AG09309 (cell line): Measurements from ENCODE around the gene PRKACB.

ENCODE experiments used
- DNase-seq: peaks from one replicate; pipeline ENCODE4 v3.0.0-alpha.2; 2010; ENCODE audit warnings: low read depth
- H3K4me3 ChIP-seq: 2 replicates; pipeline ENCODE4 v1.5.1; 2011; ENCODE audit warnings: mild to moderate bottlenecking, low read depth, low read length, moderate library complexity; ENCODE audit not compliant: control insufficient read depth
- TF ChIP-seq, protein P1 (sequence below): IDR thresholded peaks from 2 replicates; pipeline ENCODE4 v1.5.1; 2011; ENCODE audit warnings: mild to moderate bottlenecking, low read depth, low read length, inconsistent platforms; ENCODE audit not compliant: insufficient read depth, control insufficient read depth; ENCODE audit errors: missing control alignments

The PRKACB gene

DNA sequence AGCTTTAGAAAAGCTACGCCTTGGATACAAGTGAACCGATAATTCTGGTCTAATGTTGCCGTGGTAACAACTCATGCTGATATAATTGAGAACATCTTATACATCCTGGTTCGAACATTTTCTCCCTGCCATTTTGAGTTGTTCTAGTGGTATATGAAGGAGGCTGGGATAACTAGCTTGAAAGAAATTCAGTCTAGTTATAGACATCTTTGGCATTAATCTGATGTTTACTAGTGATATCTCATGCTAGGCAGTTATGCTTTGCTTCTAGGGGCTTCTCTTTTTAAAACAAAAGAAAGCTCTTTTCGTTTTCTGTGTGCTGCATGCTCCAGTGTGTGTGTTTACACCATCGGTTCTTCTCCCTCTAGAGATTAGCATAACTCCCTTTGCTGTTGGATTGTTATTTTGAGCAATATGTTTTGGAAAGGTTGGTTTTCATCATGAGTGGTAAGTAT is 20.5 kb downstream of the PRKACB start:
- TF ChIP-seq, protein P1, sequence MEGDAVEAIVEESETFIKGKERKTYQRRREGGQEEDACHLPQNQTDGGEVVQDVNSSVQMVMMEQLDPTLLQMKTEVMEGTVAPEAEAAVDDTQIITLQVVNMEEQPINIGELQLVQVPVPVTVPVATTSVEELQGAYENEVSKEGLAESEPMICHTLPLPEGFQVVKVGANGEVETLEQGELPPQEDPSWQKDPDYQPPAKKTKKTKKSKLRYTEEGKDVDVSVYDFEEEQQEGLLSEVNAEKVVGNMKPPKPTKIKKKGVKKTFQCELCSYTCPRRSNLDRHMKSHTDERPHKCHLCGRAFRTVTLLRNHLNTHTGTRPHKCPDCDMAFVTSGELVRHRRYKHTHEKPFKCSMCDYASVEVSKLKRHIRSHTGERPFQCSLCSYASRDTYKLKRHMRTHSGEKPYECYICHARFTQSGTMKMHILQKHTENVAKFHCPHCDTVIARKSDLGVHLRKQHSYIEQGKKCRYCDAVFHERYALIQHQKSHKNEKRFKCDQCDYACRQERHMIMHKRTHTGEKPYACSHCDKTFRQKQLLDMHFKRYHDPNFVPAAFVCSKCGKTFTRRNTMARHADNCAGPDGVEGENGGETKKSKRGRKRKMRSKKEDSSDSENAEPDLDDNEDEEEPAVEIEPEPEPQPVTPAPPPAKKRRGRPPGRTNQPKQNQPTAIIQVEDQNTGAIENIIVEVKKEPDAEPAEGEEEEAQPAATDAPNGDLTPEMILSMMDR: no peak
- DNase-seq: no peak
- H3K4me3 ChIP-seq: no peak overlapping the region

DNA sequence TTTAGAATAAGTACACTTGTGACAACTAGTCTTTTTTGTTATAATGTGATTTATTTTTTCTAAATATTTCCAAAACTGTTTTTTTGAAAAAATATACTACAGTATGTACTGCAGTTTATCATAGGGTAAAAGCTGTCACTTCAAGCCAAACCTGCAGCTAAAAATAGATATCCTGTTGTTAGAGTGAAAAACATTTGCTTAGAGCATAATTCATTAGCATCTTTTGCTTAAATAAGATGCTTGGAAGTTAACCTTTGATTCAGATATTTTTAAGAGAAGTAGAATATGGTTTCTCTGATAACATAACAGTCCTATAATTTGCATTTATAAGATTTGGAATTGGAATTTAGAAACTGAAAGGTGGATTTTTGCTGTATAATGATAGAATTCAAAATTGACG is 21.5 kb downstream of the PRKACB start:
- no peak overlapping the region for H3K4me3 ChIP-seq
- TF ChIP-seq, protein P1: no peak
- no peak for DNase-seq

DNA sequence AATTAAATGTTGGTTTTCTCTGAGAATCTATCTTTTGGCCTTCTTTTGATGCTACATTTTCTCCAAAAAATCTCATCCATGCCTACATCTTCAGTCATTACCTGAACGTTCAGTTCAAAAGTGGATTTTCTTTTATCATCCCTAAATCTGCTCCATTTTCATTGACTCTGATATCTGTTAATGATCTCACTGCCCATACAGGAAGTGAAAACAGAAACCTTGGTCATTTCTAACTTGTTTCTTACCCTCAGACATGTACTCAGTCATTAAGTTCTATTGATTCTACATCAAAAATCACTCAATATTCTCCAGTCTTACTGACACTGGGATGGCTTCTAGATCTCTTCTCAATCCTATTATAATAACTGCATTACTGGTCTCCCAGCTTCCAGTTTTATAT is 22.7 kb downstream of the PRKACB start:
- TF ChIP-seq, protein P1: no peak
- DNase-seq: no peak
- no peak overlapping the region for H3K4me3 ChIP-seq

GRCh38 chr1:84168783-84169182 is 24.7 kb downstream of the PRKACB start:
- TF ChIP-seq, protein P1: no peak
- H3K4me3 ChIP-seq: no peak overlapping the region
- DNase-seq: no peak

DNA sequence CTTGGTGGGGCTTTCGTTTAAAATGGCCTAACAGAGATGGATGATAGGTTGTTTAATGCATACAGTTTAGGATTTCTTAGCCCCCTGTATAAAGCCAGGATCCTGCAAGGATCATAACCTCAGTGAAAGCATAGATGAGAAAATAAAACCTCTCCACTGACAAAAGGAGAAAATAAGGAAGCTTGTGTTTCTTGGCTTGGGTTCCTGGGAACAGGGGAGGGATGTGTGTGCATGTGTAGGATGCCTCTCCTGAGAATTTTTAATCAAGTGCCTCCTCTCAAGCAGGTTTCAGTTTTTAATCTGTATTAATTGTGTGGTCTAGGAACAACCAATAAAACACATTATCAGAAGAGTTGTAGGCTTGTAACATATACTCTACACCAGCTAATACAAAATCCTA is 26.1 kb downstream of the PRKACB start:
- TF ChIP-seq, protein P1: no peak
- H3K4me3 ChIP-seq: no peak overlapping the region
- DNase-seq: no peak

DNA sequence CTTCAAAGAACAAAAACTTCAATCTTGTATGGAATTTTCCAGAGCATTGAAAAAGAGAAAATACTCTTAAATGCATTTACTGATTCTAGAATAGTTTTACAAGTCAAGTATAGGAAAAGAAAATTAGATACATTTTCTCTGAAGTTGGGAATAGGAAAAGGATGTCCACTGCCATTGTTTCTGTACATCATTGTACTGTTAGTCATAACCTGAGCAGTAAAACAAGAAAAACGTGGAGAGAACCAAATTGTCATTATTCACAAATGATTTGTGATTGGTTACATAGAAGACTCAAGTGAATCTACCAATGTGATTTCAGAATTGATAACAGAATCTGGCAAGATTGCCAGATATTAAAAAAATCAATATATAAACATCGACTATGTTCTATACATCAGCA is 27.4 kb downstream of the PRKACB start:
- TF ChIP-seq, protein P1: no peak
- no peak overlapping the region for H3K4me3 ChIP-seq
- DNase-seq: no peak

DNA sequence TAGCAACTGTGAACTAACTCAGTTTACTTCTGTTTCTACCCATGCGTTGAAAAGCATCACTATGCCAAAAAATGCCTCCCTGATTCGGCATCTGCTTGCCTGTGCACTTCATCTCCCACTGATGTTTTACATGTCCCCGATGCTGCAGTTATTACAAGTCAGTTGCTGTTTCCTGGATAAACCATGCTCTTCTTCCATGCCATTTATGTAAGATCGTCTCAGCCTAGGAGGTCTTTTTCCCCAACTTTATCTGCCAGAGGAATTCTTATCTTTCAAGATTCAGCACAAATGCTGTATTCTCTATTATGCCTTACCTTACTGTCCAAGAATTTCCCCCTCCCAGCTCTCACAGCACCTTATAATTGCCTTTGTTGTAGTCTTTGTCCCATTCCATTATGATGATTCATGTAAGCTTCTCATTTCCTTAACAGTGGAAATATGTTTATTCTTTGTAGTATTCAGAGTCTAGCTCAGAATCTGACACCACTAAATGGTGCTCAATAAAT is 30.0 kb downstream of the PRKACB start:
- H3K4me3 ChIP-seq: no peak overlapping the region
- DNase-seq: no peak
- TF ChIP-seq, protein P1: no peak
